HT1080 (cell line): Measurements from ENCODE around the gene FOXN4. TPM values are rescaled to one million over a fixed set of nuclear protein-coding genes. Genes with fewer than 3 reads are reported as not detected.
"Not testable (repeated sequence)": the region's sequence is repeated elsewhere in the genome, so short reads cannot be mapped to it uniquely, and the experiment has no call there.

ENCODE experiments used
- DNase-seq: peaks from one replicate; pipeline ENCODE4 v3.0.0-alpha.2; 2015; ENCODE audit warnings: low read depth
- polyA plus RNA-seq, 2 experiments: library from polyadenylated mRNA; depleted of rRNA; stranded (reverse); fragments of >200 nt; gene quantifications; 2 replicates each; pipeline ENCODE4 v1.2.3, GENCODE V29; 2015
- total RNA-seq: library from RNA; depleted of rRNA; stranded (reverse); fragments of >200 nt; shearing (Covaris generic); gene quantifications from 2 replicates; pipeline ENCODE4 v1.2.3, GENCODE V29; 2014; rRNA removed

Gene FOXN4
- total RNA-seq, result not detected in 2 replicates
- not detected in 2 replicates for polyA plus RNA-seq (2015; cell fraction: cytosol; rRNA removed)
- polyA plus RNA-seq (2015; cell fraction: nucleus; rRNA removed), result not detected in 2 replicates

DNA sequence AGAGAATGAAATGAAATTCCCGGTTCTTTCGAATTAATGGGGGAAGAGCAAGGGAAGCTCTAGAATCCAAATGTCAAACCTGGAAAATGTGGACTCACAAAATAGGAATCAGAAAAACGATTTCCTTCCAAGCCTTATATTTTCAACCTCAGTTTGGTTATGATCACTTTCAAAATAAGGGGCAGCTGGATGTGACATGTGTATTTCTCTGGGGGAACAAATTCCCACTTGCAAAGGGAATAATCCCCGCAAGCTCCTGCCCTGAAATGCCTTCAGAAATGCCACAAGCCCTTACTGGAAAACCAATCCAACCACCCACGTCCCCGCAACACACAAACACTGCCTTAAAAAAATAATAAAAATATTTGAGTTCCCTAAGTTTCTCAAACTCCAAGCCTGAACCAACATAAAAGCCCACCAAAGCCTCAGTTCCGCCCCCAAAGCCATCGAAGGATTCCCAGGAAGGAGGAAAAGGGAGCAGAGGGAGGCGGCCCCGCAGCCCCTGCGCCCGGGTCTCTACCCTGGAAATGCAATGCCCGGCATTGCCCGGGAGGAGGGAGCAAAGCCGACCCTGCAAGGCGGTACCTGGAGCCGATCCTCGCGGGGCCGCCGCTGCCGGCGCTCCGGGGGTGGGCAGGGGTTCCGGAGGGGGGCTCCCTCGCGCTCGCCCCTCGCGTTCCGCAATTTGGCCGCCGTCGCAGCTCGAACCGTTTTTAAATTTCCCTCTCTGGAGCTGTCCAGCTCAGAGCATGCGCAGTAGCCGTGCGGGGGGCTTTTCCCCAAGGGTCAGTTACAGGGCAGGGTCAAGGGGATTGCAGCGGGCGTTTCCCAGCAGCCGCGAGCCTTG, at the start of gene FOXN4:
Gene FOXN4, minus strand, starts transcription at position 751 of the 847 bp plus-strand sequence. CDS start 963 bp downstream, outside the sequence.
- no peak for DNase-seq

- peak; percentile 4 for DNase-seq
Measured at GRCh38 chr12:109358154-109358869, 49.2 kb upstream of the FOXN4 start.

- DNase-seq, result no peak
Measured at GRCh38 chr12:109357032-109357431, 47.9 kb upstream of the FOXN4 start.

- no peak for DNase-seq
Measured at GRCh38 chr12:109356577-109356976, 47.5 kb upstream of the FOXN4 start.

GRCh38 chr12:109352184-109352583, 43.1 kb upstream of the FOXN4 start:
- no peak for DNase-seq

GRCh38 chr12:109347589-109347988, 38.5 kb upstream of the FOXN4 start, which contains the start of gene MYO1H:
MYO1H (plus strand) TSS chr12:109347900; CDS start chr12:109347961, 61 bp downstream.
- DNase-seq, result no peak

DNA sequence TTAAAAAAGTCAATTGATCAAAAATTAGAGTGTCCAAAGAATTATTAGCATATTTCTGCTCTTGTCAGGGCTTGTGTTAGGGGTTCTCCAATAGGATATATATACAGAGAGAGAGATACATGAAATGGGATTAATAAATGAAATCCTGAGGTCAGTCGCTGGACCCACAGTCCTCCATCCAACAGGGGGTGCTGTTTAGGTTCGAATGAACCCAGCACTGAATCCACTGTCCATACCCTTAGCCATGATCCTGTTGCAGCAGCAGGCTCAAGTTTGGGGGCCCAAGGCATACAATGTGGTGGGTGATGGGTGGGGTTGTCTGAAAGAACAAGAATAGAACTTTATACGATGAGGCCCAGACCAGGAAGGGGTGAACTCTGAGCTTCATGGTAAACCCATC, 37.8 kb upstream of the FOXN4 start:
- DNase-seq, result peak; percentile 10

DNA sequence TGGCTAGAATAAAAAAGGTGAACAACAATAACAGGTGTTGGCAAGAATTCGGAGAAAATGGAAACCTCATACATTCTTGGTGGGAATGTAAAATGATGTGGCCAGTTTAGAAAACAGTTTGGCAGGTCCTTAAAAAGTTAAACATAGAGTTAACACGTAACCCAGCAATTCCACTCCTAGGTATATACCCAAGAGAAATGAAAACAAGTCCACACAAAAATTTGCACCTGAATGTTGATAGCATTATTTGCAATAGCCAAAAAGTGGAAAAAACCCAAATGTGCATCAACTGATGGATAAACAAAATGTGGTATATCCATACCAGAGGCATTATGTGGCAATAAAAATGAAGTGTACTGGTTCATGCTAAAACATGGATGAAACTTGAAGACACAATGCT, 36.3 kb upstream of the FOXN4 start:
- DNase-seq, result no peak

- no peak for DNase-seq
Measured at GRCh38 chr12:109343677-109344076, 34.6 kb upstream of the FOXN4 start.

DNA sequence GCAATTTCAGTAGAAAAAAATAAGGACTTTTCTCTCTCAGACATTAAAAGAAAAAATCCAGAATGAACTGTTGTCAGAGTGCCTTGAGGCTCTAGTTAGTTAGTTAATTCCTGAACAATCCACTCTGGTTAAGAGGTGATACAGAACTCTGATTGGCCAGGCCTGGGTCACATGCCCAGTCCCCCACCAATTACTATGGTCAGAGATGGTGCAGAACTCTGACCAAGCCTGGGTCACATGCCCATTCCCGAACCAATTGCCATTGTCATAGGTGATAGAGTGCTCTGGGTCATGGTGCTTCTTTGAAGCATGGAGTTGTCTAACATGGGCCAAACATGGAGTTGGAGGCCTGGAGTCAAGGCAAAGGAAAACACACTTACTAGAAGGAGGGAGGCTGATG, 27.5 kb upstream of the FOXN4 start:
- DNase-seq, result no peak

GRCh38 chr12:109334887-109335286, 25.8 kb upstream of the FOXN4 start:
- no peak for DNase-seq

- no peak for DNase-seq
Measured at GRCh38 chr12:109331301-109331952, 22.3 kb upstream of the FOXN4 start.

DNA sequence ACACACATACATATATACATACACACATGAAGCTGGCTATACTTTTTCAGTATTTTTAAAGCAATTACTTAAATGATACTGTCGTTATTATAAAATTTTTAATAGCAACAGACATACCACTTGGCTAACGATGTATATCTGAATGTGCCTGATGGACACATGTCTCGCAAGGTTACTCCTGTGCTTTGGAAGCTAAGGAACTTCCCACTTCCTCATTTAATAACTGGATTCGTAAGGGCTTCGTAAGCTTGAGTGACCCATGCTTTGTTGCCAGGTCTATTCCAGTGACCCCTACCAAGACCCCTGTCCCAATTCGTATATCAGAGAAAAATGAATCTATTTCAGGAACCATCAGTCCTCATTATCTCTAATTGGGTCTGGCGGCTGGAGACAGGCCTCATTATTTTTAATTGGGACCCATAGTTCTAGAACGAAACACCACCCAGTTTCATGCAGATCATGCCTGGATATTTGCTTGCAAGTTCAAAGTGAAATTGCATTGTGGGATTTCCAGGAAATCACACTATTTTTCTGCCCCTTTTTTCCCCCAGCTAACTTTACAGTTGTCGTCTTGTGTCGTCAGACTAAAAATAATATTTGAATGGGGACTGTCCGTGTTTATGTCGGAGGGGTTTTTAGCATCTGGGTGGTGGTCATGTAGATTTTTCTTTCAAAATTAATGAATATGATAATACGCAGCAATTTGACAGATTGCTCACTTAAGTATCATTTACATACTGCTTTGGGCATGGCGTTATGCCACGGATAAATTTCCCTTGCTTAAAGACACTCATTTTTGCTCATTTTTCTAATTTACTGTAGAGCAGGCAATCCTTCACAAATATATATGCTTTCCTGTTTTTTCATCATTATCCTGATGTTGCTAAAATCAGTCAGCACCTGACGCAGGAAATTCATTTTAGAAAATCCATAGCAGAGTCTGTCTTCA, 21.5 kb upstream of the FOXN4 start:
- no peak for DNase-seq

DNA sequence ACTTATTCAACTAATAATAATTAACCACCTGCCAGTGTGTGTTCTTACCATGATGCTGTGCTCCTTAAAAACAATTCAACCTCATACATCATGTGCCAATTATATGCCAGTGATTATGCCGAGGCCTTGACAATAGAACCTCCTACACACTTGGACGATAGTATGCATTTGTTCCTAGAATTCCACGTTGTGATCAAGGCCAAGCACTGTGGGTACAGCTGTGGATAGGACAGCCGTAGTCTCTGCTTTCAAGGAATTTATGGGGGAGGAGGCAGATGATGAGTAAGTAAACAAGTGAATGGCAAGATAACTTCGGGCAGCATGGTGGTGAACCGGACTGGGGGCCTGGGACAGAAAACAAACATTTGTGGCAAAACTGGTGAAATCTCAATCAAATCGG, 20.6 kb upstream of the FOXN4 start:
- DNase-seq, result no peak

GRCh38 chr12:109329003-109329402, 19.9 kb upstream of the FOXN4 start:
- DNase-seq, result no peak

DNA sequence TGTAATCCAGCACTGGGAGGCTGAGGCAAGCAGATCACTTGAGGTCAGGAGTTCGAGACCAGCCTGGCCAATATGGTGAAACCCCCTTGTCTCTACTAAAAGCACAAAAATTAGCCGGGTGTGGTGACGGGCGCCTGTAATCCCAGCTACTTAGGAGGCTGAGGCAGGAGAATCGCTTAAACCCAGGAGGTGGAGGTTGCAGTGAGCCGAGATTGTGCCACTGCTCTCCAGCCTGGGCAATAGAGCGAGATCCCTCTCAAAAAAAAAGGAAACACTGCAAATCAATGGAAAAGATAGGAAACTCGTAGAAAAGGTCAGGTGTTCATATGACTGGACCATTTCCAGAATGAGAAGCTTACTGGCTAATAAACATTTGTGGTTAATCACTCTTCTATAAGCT, 12.2 kb upstream of the FOXN4 start:
- not testable (repeated sequence) for DNase-seq

GRCh38 chr12:109310247-109311125, 1.4 kb upstream of the FOXN4 start:
- DNase-seq, result no peak

GRCh38 chr12:109309381-109310246, 530 bp upstream of the FOXN4 start:
- no peak for DNase-seq

- DNase-seq, result no peak
Measured at GRCh38 chr12:109307051-109307450, 2.0 kb downstream of the FOXN4 start.
